Keratinocyte (primary cell): Measurements from ENCODE around the gene KCNN3. TPM values are rescaled to one million over a fixed set of nuclear protein-coding genes. Genes with fewer than 3 reads are reported as not detected.

Experiments used
- DNase-seq: peaks from one replicate; pipeline ENCODE4 v3.0.0-alpha.2; 2011; ENCODE audit warnings: low read depth, missing footprints, low spot score
- FAIRE-seq: peaks from 2 replicates; lab custom pipeline; 2011; peaks lifted over from hg19 to GRCh38; lab: Jason Lieb, UNC
- H2AFZ ChIP-seq: 2 replicates; pipeline ENCODE4 v1.6.0; 2012; ENCODE audit warnings: low read length, control low read depth, inconsistent platforms; ENCODE audit not compliant: control insufficient read depth
- H3K27ac ChIP-seq: 2 replicates; pipeline ENCODE4 v1.5.1; 2011; ENCODE audit warnings: low read length; ENCODE audit not compliant: control insufficient read depth, insufficient read depth
- H3K27me3 ChIP-seq: 3 replicates; pipeline ENCODE4 v1.6.0; 2011; ENCODE audit warnings: low read length; ENCODE audit not compliant: control insufficient read depth, insufficient read depth; ENCODE audit errors: extremely low read depth
- H3K36me3 ChIP-seq, 2 experiments: 2 replicates in 1 of 2; 3 replicates in 1 of 2; pipeline ENCODE4 v1.5.1; 2011; ENCODE audit warnings: low read length in 2 of 2, mild to moderate bottlenecking in 1 of 2; ENCODE audit not compliant: control insufficient read depth in 2 of 2, insufficient read depth in 2 of 2; ENCODE audit errors: extremely low read depth in 1 of 2
- H3K4me1 ChIP-seq: 3 replicates; pipeline ENCODE4 v1.5.1; 2011; ENCODE audit warnings: low read length; ENCODE audit not compliant: control insufficient read depth, insufficient read depth; ENCODE audit errors: extremely low read depth
- H3K4me2 ChIP-seq: 3 replicates; pipeline ENCODE4 v1.6.0; 2011; ENCODE audit warnings: low read depth, low read length; ENCODE audit not compliant: control insufficient read depth, insufficient read depth; ENCODE audit errors: extremely low read depth
- H3K4me3 ChIP-seq, 3 experiments: fragments of 200-600 bp in 1 of 3; sonication (generic) in 1 of 3; 2 replicates in 2 of 3; 3 replicates in 1 of 3; pipeline ENCODE4 v1.5.1; 2011 to 2016; ENCODE audit warnings: low read length in 3 of 3, mild to moderate bottlenecking in 3 of 3, control low read depth in 2 of 3, inconsistent platforms in 1 of 3, low read depth in 1 of 3, mixed read lengths in 1 of 3, mixed run types in 1 of 3, moderate library complexity in 1 of 3; ENCODE audit not compliant: control insufficient read depth in 2 of 3, insufficient read depth in 2 of 3; ENCODE audit errors: extremely low read depth in 1 of 3
- H3K79me2 ChIP-seq: 2 replicates; pipeline ENCODE4 v1.6.0; 2012; ENCODE audit warnings: low read length; ENCODE audit not compliant: control insufficient read depth, insufficient read depth
- H3K9ac ChIP-seq: 3 replicates; pipeline ENCODE4 v1.6.0; 2011; ENCODE audit warnings: low read length; ENCODE audit not compliant: control insufficient read depth, insufficient read depth; ENCODE audit errors: extremely low read depth
- H3K9me1 ChIP-seq: 3 replicates; pipeline ENCODE4 v1.6.0; 2011; ENCODE audit warnings: low read length; ENCODE audit not compliant: control insufficient read depth, insufficient read depth; ENCODE audit errors: extremely low read depth
- H3K9me3 ChIP-seq: 2 replicates; pipeline ENCODE4 v1.5.1; 2012; ENCODE audit warnings: low read depth, low read length; ENCODE audit not compliant: control insufficient read depth
- H4K20me1 ChIP-seq: 3 replicates; pipeline ENCODE4 v1.6.0; 2011; ENCODE audit warnings: low read length; ENCODE audit not compliant: control insufficient read depth, insufficient read depth; ENCODE audit errors: extremely low read depth
- EZH2 ChIP-seq: IDR thresholded peaks from one replicate; pipeline ENCODE4 v1.6.1; 2012; ENCODE audit warnings: inconsistent platforms, mild to moderate bottlenecking, low read length, moderate library complexity
- dilution Hi-C: fragments of 300-500 bp; cut with MboI; formaldehyde crosslinking; loops from one replicate; pipeline ENCODE4 v1.7.0; 2020; ENCODE audit warnings: low sequenced_read_pairs; ENCODE audit not compliant: extremely low pct_ligation_motif_present
- polyA plus RNA-seq, 5 experiments: library from polyadenylated mRNA; depleted of rRNA in 3 of 5; stranded (reverse) in 3 of 5; stranded (forward) in 1 of 5; unstranded in 1 of 5; fragments of >200 nt; gene quantifications; 1 replicate in 1 of 5; 2 replicates in 3 of 5; 3 replicates in 1 of 5; pipeline versions ENCODE4 v1.2.1 to v1.2.3, GENCODE V29; 2011 to 2012; ENCODE audit warnings: missing spikeins in 2 of 5, low read depth in 1 of 5, low replicate concordance in 1 of 5
- TF ChIP-seq, protein P1 (sequence below), 3 experiments: IDR thresholded peaks in 1 of 3; conservative IDR thresholded peaks in 1 of 3; optimal IDR thresholded peaks in 1 of 3; 2 replicates in 2 of 3; 3 replicates in 1 of 3; pipeline versions ENCODE3 to v1.5.1; 2011; ENCODE audit warnings: low read length in 3 of 3, mild to moderate bottlenecking in 3 of 3, moderate library complexity in 2 of 3, control low read depth in 1 of 3, inconsistent platforms in 1 of 3; ENCODE audit not compliant: insufficient read depth in 2 of 3; ENCODE audit errors: extremely low read depth in 1 of 3

KCNN3 gene
- polyA plus RNA-seq, 1 donor (not counting 4 experiments of a cell fraction or from before 2014, with no cell fraction given): 0.05 TPM

DNA sequence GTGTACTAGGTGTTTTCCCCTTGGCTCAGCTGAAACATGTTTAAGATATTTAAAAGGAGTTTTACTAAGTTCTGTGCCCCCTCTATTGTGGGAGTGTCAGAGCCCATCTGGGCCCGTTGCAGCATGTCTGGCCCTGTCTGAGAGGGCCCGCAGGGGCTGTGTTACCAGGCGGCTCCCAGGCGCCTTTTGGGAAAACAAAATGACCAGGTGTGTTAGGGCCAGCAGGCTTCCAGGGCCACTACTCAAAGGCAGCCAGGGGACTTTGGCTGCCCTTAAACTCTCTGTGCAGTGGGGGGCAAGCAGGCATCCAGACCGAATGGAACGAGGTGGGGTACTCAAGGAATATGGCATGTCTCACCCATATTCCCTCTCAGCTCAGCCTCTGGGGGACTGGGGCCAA, 111.7 kb downstream of the KCNN3 start:
- Histone ChIP-seq H3K27ac (no peak overlapping the region), H3K27me3 (peaks cover 30% of the 10 kb centered on the region), H3K9me3 (no peaks in the 10 kb centered on the region), H3K36me3 (no peaks in the 10 kb centered on the region), H3K79me2 (no peaks in the 10 kb centered on the region), H4K20me1 (no peaks in the 10 kb centered on the region), H3K4me2 (no peak overlapping the region), H3K9me1 (no peaks in the 10 kb centered on the region), H3K4me3 (no peak overlapping the region), H3K4me1 (peaks cover 5% of the 10 kb centered on the region), H3K9ac (no peak overlapping the region), H2AFZ (no peak overlapping the region)
- dilution Hi-C loops: no loop called here
- no peak for DNase-seq
- FAIRE-seq: no peak
- TF ChIP-seq, protein P1, sequence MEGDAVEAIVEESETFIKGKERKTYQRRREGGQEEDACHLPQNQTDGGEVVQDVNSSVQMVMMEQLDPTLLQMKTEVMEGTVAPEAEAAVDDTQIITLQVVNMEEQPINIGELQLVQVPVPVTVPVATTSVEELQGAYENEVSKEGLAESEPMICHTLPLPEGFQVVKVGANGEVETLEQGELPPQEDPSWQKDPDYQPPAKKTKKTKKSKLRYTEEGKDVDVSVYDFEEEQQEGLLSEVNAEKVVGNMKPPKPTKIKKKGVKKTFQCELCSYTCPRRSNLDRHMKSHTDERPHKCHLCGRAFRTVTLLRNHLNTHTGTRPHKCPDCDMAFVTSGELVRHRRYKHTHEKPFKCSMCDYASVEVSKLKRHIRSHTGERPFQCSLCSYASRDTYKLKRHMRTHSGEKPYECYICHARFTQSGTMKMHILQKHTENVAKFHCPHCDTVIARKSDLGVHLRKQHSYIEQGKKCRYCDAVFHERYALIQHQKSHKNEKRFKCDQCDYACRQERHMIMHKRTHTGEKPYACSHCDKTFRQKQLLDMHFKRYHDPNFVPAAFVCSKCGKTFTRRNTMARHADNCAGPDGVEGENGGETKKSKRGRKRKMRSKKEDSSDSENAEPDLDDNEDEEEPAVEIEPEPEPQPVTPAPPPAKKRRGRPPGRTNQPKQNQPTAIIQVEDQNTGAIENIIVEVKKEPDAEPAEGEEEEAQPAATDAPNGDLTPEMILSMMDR (optimal IDR thresholded peaks at IDR 0.05 in 1 of 3, IDR thresholded peaks at IDR 0.05 in 1 of 3, conservative IDR thresholded peaks at IDR 0.05 in 1 of 3; ENCODE audit: extremely low read depth in 1 of 3, insufficient read depth in 2 of 3, low read length in 3 of 3): no peak
- TF ChIP-seq EZH2: no peak

DNA sequence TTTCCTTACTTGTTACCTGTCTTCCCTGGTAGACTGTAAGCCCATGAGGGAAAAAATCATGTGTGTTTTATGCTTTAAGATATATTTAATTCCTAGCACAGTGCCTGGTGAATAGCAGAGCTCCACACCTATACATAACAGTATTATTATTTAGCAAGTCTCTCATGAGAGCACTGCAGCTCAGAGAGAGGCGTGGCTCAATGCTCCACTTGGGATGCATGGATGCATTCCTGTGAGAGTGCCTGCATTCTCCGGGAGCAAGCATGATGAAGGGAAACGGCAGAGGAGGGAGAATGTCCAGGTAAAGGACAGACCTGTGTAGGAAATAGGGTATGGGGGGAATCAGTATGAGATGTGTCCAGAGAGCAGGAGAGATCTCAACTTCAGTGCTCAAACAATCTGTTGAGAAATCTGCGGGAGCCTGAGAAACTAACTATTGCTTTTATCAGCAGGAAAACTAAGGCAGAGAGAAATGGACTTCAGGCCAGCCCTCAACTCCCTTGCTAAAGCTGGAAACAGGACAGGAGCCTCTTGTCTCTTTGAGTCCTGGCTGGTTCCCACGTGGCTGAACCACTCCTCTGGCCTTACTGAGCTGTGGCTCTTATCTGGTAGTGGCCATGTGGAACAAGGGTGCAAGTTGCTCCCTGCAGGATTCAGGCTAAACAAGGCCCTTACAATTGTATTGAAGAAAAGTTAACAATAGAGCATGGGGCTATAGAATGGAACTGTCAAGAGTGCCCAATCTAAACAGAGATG, 113.1 kb downstream of the KCNN3 start:
- Histone ChIP-seq H3K9me3 (no peaks in the 10 kb centered on the region), H4K20me1 (no peaks in the 10 kb centered on the region), H2AFZ (no peak overlapping the region), H3K79me2 (no peaks in the 10 kb centered on the region), H3K9me1 (no peaks in the 10 kb centered on the region), H3K4me1 (peaks cover 5% of the 10 kb centered on the region), H3K4me2 (no peak overlapping the region), H3K27me3 (peaks cover 30% of the 10 kb centered on the region), H3K4me3 (no peak overlapping the region), H3K9ac (no peak overlapping the region), H3K36me3 (no peaks in the 10 kb centered on the region), H3K27ac (no peak overlapping the region)
- DNase-seq (no peak), FAIRE-seq (no peak)
- dilution Hi-C loops: no loop called here
- no peak for TF ChIP-seq EZH2
- TF ChIP-seq, protein P1 (optimal IDR thresholded peaks at IDR 0.05 in 1 of 3, IDR thresholded peaks at IDR 0.05 in 1 of 3, conservative IDR thresholded peaks at IDR 0.05 in 1 of 3; ENCODE audit: extremely low read depth in 1 of 3, insufficient read depth in 2 of 3, low read length in 3 of 3): no peak
